WTC11 (cell line): ENCODE data around the gene HOXA9. TPM values are rescaled to one million over a fixed set of nuclear protein-coding genes. Genes with fewer than 3 reads are reported as not detected.

Experiments
- ATAC-seq: fragments of 200-7000 bp; cut with Tn5 transposase; 2 replicates; pipeline ENCODE4 v1.10.0; 2021; ENCODE audit warnings: mild to moderate bottlenecking, moderate library complexity
- CTCF ChIA-PET: fragments of 300-600 bp; sonication (Branson Sonifier 250); formaldehyde crosslinking; loops from one replicate; lab custom pipeline; 2021; ENCODE audit warnings: antibody characterized with exemption; lab: Charles Lee
- POLR2A ChIA-PET: fragments of 350-600 bp; sonication (Branson Sonifier 250); formaldehyde crosslinking; loops from one replicate; lab custom pipeline; 2021; ENCODE audit warnings: antibody characterized with exemption; lab: Charles Lee
- DNase-seq: peaks from one replicate; pipeline ENCODE4 v3.0.0; 2021; ENCODE audit warnings: low spot score
- H3K27ac Mint-ChIP-seq: 2 replicates; pipeline ENCODE4 v1.8.0; 2021; ENCODE audit warnings: mixed read lengths
- H3K27me3 Mint-ChIP-seq: 2 replicates; pipeline ENCODE4 v1.8.0; 2021; ENCODE audit warnings: low read depth, mild to moderate bottlenecking, moderate library complexity, mixed read lengths
- H3K36me3 Mint-ChIP-seq: 2 replicates; pipeline ENCODE4 v1.8.0; 2021; ENCODE audit warnings: mixed read lengths
- H3K4me1 Mint-ChIP-seq: 2 replicates; pipeline ENCODE4 v1.8.0; 2022; ENCODE audit warnings: mixed read lengths
- H3K4me3 Mint-ChIP-seq: 2 replicates; pipeline ENCODE4 v1.8.0; 2021; ENCODE audit warnings: mild to moderate bottlenecking, moderate library complexity, mixed read lengths
- H3K9me3 Mint-ChIP-seq: 2 replicates; pipeline ENCODE4 v1.8.0; 2021; ENCODE audit warnings: mixed read lengths
- ATF1 ChIP-seq: sonication (generic); formaldehyde crosslinking; IDR thresholded peaks from 2 replicates; pipeline ENCODE4 v1.8.1; 2023; ENCODE audit warnings: mild to moderate bottlenecking, moderate library complexity, missing genetic modification reagents
- CBFB ChIP-seq: sonication (generic); formaldehyde crosslinking; IDR thresholded peaks from 2 replicates; pipeline ENCODE4 v1.8.1; 2022; ENCODE audit warnings: mild to moderate bottlenecking, low read depth, missing genetic modification reagents
- CREB1 ChIP-seq: sonication (generic); formaldehyde crosslinking; IDR thresholded peaks from 2 replicates; pipeline ENCODE4 v1.8.0; 2023; ENCODE audit warnings: mild to moderate bottlenecking, missing genetic modification reagents
- CREM ChIP-seq: sonication (generic); formaldehyde crosslinking; IDR thresholded peaks from 2 replicates; pipeline ENCODE4 v1.8.1; 2022; ENCODE audit warnings: mild to moderate bottlenecking, missing genetic modification reagents, moderate library complexity
- ETV6 ChIP-seq: sonication (generic); formaldehyde crosslinking; IDR thresholded peaks from 2 replicates; pipeline ENCODE4 v1.8.1; 2022; ENCODE audit warnings: mild to moderate bottlenecking, missing genetic modification reagents
- JAZF1 ChIP-seq: fragments of 250-450 bp; sonication (Bioruptor Pico); IDR thresholded peaks from 2 replicates; pipeline ENCODE4 v1.9.0; 2021; ENCODE audit warnings: moderate library complexity, mild to moderate bottlenecking, inconsistent platforms
- SP1 ChIP-seq: sonication (generic); formaldehyde crosslinking; conservative IDR thresholded peaks from 2 replicates; pipeline ENCODE4 v1.8.1; 2022; ENCODE audit warnings: missing genetic modification reagents
- TEAD4 ChIP-seq: sonication (generic); formaldehyde crosslinking; IDR thresholded peaks from 2 replicates; pipeline ENCODE4 v1.8.0; 2022; ENCODE audit warnings: mild to moderate bottlenecking, missing genetic modification reagents
- ZNF121 ChIP-seq: sonication (generic); formaldehyde crosslinking; IDR thresholded peaks from 2 replicates; pipeline ENCODE4 v1.8.0; 2023; ENCODE audit warnings: missing genetic modification reagents
- total RNA-seq: library from RNA; stranded (reverse); gene quantifications from 3 replicates; pipeline ENCODE4 v1.2.3, GENCODE V29; 2021
- TF ChIP-seq, protein P1 (sequence below): fragments of 250-450 bp; sonication (Bioruptor Pico); IDR thresholded peaks from 2 replicates; pipeline ENCODE4 v1.8.0; 2021; ENCODE audit warnings: mild to moderate bottlenecking
- TF ChIP-seq, protein P2 (sequence below): sonication (generic); formaldehyde crosslinking; IDR thresholded peaks from 2 replicates; pipeline ENCODE4 v1.8.1; 2023; ENCODE audit warnings: mild to moderate bottlenecking, missing genetic modification reagents, borderline replicate concordance
- TF ChIP-seq, protein P3 (sequence below): sonication (generic); formaldehyde crosslinking; IDR thresholded peaks from 2 replicates; pipeline ENCODE4 v1.8.1; 2022; ENCODE audit warnings: mild to moderate bottlenecking, missing genetic modification reagents, moderate library complexity, borderline replicate concordance
- TF ChIP-seq, protein P4 (sequence below): sonication (generic); formaldehyde crosslinking; IDR thresholded peaks from 2 replicates; pipeline ENCODE4 v1.8.1; 2023; ENCODE audit warnings: mild to moderate bottlenecking, missing genetic modification reagents
- TF ChIP-seq, protein P5 (sequence below): sonication (generic); formaldehyde crosslinking; IDR thresholded peaks from 2 replicates; pipeline ENCODE4 v1.8.0; 2022; ENCODE audit warnings: mild to moderate bottlenecking, missing genetic modification reagents
- TF ChIP-seq, protein P6 (sequence below): sonication (generic); formaldehyde crosslinking; IDR thresholded peaks from 2 replicates; pipeline ENCODE4 v1.8.1; 2022; ENCODE audit warnings: low read depth, missing genetic modification reagents, borderline replicate concordance
- TF ChIP-seq, protein P7 (sequence below): sonication (generic); formaldehyde crosslinking; IDR thresholded peaks from 2 replicates; pipeline ENCODE4 v1.8.1; 2023; ENCODE audit warnings: mild to moderate bottlenecking, moderate library complexity, missing genetic modification reagents
- TF ChIP-seq, protein P8 (sequence below): sonication (generic); formaldehyde crosslinking; IDR thresholded peaks from 2 replicates; pipeline ENCODE4 v1.8.1; 2022; ENCODE audit warnings: low read depth, mild to moderate bottlenecking, moderate library complexity, missing genetic modification reagents, borderline replicate concordance

Gene HOXA9
- total RNA-seq, 1 experiment from 2014 or later = not detected

DNA sequence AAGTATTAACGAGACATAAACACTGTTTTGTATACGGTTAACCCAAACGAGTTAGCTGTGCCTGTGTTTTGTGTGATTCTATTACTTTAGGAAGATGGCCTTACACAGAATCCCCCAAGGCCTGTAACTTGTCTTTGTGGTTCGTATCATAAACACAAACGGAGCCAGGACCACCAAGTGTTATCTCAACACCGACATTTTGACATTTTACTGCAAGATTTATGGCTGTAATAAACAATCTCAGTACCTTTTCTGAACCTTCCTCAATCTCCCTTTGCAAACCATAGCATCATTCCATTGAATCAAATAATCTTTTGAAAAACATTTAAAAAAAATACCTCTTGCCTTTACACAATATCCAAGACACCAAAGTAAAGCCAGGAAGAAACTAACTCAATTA lies 32.4 kb downstream of the HOXA9 start:
- DNase-seq (no peak), ATAC-seq (no peak)
- no peaks in the 10 kb centered on the region; the same call in 1 of the 2 replicates for H3K36me3 Mint-ChIP-seq
- H3K27me3 Mint-ChIP-seq = peaks cover 96% of the 10 kb centered on the region
- TF ChIP-seq CREB1 = no peak
- TF ChIP-seq, protein P1, sequence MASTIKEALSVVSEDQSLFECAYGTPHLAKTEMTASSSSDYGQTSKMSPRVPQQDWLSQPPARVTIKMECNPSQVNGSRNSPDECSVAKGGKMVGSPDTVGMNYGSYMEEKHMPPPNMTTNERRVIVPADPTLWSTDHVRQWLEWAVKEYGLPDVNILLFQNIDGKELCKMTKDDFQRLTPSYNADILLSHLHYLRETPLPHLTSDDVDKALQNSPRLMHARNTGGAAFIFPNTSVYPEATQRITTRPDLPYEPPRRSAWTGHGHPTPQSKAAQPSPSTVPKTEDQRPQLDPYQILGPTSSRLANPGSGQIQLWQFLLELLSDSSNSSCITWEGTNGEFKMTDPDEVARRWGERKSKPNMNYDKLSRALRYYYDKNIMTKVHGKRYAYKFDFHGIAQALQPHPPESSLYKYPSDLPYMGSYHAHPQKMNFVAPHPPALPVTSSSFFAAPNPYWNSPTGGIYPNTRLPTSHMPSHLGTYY (CRISPR knock-in tag) = no peak
- TF ChIP-seq ZNF121 (CRISPR knock-in tag) = no peak
- TF ChIP-seq, protein P2, sequence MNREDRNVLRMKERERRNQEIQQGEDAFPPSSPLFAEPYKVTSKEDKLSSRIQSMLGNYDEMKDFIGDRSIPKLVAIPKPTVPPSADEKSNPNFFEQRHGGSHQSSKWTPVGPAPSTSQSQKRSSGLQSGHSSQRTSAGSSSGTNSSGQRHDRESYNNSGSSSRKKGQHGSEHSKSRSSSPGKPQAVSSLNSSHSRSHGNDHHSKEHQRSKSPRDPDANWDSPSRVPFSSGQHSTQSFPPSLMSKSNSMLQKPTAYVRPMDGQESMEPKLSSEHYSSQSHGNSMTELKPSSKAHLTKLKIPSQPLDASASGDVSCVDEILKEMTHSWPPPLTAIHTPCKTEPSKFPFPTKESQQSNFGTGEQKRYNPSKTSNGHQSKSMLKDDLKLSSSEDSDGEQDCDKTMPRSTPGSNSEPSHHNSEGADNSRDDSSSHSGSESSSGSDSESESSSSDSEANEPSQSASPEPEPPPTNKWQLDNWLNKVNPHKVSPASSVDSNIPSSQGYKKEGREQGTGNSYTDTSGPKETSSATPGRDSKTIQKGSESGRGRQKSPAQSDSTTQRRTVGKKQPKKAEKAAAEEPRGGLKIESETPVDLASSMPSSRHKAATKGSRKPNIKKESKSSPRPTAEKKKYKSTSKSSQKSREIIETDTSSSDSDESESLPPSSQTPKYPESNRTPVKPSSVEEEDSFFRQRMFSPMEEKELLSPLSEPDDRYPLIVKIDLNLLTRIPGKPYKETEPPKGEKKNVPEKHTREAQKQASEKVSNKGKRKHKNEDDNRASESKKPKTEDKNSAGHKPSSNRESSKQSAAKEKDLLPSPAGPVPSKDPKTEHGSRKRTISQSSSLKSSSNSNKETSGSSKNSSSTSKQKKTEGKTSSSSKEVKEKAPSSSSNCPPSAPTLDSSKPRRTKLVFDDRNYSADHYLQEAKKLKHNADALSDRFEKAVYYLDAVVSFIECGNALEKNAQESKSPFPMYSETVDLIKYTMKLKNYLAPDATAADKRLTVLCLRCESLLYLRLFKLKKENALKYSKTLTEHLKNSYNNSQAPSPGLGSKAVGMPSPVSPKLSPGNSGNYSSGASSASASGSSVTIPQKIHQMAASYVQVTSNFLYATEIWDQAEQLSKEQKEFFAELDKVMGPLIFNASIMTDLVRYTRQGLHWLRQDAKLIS = no peak
- TF ChIP-seq CBFB (CRISPR knock-in tag) = no peak
- no peak for TF ChIP-seq TEAD4 (CRISPR knock-in tag)
- no peak for TF ChIP-seq JAZF1 (CRISPR knock-in tag)
- TF ChIP-seq, protein P3, sequence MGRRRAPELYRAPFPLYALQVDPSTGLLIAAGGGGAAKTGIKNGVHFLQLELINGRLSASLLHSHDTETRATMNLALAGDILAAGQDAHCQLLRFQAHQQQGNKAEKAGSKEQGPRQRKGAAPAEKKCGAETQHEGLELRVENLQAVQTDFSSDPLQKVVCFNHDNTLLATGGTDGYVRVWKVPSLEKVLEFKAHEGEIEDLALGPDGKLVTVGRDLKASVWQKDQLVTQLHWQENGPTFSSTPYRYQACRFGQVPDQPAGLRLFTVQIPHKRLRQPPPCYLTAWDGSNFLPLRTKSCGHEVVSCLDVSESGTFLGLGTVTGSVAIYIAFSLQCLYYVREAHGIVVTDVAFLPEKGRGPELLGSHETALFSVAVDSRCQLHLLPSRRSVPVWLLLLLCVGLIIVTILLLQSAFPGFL (CRISPR knock-in tag) = no peak
- no peak overlapping the region for H3K27ac Mint-ChIP-seq
- peaks cover 12% of the 10 kb centered on the region; the same call in 1 of the 2 replicates for H3K4me1 Mint-ChIP-seq
- CTCF ChIA-PET = interaction anchor here (1.7 kb wide), 1 partner anchor 11 kb away, joined by 6 read pairs; the partner anchor contains the start of gene HOXA5
- POLR2A ChIA-PET = no interaction called here
- H3K4me3 Mint-ChIP-seq = no peak overlapping the region
- no peaks in the 10 kb centered on the region for H3K9me3 Mint-ChIP-seq

DNA sequence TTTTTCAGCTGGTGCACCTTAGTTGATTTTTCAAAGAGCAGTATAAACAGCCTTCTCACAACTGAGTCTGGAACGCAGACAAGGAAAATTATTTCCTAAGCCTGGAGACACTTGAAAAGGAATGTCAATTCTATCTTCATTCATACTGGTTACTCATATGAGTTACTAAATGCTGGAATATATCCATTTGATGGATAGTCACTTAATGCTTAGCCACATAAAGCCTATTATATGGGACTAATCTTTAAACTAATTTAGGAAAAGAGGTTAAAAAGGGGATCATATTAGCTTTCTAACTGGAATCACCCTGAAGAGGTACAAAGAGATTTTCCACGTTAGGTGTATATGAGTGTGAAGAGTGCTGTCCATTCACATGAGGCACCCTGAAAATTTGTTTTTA lies 33.1 kb downstream of the HOXA9 start:
- H3K27me3 Mint-ChIP-seq = peaks cover 96% of the 10 kb centered on the region
- H3K4me3 Mint-ChIP-seq = no peak overlapping the region
- TF ChIP-seq ETV6 (CRISPR knock-in tag) (no peak), ZNF121 (CRISPR knock-in tag) (no peak), SP1 (CRISPR knock-in tag) (no peak), CREM (no peak), ATF1 (no peak)
- TF ChIP-seq, protein P4, sequence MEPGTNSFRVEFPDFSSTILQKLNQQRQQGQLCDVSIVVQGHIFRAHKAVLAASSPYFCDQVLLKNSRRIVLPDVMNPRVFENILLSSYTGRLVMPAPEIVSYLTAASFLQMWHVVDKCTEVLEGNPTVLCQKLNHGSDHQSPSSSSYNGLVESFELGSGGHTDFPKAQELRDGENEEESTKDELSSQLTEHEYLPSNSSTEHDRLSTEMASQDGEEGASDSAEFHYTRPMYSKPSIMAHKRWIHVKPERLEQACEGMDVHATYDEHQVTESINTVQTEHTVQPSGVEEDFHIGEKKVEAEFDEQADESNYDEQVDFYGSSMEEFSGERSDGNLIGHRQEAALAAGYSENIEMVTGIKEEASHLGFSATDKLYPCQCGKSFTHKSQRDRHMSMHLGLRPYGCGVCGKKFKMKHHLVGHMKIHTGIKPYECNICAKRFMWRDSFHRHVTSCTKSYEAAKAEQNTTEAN (CRISPR knock-in tag) = no peak
- TF ChIP-seq, protein P5, sequence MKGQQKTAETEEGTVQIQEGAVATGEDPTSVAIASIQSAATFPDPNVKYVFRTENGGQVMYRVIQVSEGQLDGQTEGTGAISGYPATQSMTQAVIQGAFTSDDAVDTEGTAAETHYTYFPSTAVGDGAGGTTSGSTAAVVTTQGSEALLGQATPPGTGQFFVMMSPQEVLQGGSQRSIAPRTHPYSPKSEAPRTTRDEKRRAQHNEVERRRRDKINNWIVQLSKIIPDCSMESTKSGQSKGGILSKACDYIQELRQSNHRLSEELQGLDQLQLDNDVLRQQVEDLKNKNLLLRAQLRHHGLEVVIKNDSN (CRISPR knock-in tag) = no peak
- TF ChIP-seq, protein P6, sequence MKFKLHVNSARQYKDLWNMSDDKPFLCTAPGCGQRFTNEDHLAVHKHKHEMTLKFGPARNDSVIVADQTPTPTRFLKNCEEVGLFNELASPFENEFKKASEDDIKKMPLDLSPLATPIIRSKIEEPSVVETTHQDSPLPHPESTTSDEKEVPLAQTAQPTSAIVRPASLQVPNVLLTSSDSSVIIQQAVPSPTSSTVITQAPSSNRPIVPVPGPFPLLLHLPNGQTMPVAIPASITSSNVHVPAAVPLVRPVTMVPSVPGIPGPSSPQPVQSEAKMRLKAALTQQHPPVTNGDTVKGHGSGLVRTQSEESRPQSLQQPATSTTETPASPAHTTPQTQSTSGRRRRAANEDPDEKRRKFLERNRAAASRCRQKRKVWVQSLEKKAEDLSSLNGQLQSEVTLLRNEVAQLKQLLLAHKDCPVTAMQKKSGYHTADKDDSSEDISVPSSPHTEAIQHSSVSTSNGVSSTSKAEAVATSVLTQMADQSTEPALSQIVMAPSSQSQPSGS (CRISPR knock-in tag) = no peak
- TF ChIP-seq, protein P3 (CRISPR knock-in tag) = no peak
- TF ChIP-seq, protein P7, sequence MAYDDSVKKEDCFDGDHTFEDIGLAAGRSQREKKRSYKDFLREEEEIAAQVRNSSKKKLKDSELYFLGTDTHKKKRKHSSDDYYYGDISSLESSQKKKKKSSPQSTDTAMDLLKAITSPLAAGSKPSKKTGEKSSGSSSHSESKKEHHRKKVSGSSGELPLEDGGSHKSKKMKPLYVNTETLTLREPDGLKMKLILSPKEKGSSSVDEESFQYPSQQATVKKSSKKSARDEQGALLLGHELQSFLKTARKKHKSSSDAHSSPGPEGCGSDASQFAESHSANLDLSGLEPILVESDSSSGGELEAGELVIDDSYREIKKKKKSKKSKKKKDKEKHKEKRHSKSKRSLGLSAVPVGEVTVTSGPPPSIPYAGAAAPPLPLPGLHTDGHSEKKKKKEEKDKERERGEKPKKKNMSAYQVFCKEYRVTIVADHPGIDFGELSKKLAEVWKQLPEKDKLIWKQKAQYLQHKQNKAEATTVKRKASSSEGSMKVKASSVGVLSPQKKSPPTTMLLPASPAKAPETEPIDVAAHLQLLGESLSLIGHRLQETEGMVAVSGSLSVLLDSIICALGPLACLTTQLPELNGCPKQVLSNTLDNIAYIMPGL (CRISPR knock-in tag) = no peak
- TF ChIP-seq, protein P8, sequence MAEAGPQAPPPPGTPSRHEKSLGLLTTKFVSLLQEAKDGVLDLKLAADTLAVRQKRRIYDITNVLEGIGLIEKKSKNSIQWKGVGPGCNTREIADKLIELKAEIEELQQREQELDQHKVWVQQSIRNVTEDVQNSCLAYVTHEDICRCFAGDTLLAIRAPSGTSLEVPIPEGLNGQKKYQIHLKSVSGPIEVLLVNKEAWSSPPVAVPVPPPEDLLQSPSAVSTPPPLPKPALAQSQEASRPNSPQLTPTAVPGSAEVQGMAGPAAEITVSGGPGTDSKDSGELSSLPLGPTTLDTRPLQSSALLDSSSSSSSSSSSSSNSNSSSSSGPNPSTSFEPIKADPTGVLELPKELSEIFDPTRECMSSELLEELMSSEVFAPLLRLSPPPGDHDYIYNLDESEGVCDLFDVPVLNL (CRISPR knock-in tag) = no peak

More for the DNA sequence above, 33.1 kb downstream of the HOXA9 start:
- POLR2A ChIA-PET = no interaction called here
- DNase-seq (no peak), ATAC-seq (no peak)
- Mint-ChIP-seq H3K4me1 (peaks cover 12% of the 10 kb centered on the region; the same call in 1 of the 2 replicates), H3K9me3 (no peaks in the 10 kb centered on the region), H3K36me3 (no peaks in the 10 kb centered on the region; the same call in 1 of the 2 replicates), H3K27ac (no peak overlapping the region)
- CTCF ChIA-PET = interaction anchor here (1.0 to 2.6 kb wide), 3 partner anchors 11 to 451 kb away, joined by 4 to 7 read pairs (median 4); partner anchors contain the start of gene HOXA5
